ENCODE measurements around the gene ZNF181. TPM values are rescaled to one million over a fixed set of nuclear protein-coding genes. Genes with fewer than 3 reads are reported as not detected.
"Not testable (repeated sequence)": the region's sequence is repeated elsewhere in the genome, so short reads cannot be mapped to it uniquely, and the experiment has no call there.

ZNF181 gene
- total RNA-seq: 10 to 100 TPM; 10.0 to 12.1 TPM
- long read RNA-seq, donor 1, full-length matches to known transcripts: 2 of 8 reads
- long read RNA-seq, donor 1, partial matches to known transcripts: 0 of 8 reads
- long read RNA-seq, donor 1, other reads (novel, unspliced or antisense): 6 of 8 reads
- long read RNA-seq, donor 2, partial matches to known transcripts: 4 of 11 reads
- long read RNA-seq, donor 2, other reads (novel, unspliced or antisense): 7 of 11 reads

DNA sequence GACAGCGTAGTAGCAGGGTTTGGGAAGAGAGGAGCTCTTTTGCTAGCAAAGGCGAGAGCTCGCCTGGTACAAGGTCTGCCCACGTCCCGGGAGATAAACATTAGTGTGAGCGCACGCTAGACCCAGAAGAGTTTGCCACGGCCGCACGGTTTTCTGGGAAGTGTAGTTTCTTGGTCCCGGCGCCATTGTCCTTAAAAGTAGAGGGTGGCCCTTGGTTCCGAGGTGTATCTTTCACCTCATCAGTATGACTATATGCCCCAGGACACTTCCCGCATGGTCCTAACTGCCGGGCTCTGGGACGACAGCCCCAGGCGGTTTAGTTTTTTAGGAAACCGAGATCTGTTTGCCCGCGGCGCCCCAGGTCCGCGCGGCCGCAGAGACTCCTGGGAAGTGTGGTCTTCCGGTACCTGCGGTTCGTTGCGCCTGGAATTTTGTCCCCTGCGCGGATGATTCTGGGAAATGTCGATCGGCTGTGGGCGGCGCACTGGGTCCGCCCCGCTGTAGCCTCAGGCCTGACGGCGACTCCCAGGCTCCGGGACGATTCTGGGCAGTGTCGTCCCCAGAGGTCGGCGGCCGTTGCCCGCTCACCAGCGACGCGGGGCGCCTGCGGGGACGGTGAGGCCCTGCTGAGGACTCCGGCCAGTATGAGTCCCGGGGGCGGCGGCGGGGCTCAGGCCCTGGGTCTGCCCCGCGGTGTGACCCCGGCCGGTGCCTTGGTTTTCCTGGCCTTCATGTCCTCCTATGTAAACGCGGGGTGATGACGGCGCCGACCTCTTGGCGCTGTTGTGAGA lies at the start of gene ZNF181:
Gene ZNF181 (plus strand): TSS at position 498 of the 791 bp plus-strand sequence. CDS start 795 bp downstream, outside the sequence.
- peak; percentile 97 for DNase-seq (ENCODE audit: low spot score)
- intact Hi-C loops (cut with DNase I): no loop called here

DNA sequence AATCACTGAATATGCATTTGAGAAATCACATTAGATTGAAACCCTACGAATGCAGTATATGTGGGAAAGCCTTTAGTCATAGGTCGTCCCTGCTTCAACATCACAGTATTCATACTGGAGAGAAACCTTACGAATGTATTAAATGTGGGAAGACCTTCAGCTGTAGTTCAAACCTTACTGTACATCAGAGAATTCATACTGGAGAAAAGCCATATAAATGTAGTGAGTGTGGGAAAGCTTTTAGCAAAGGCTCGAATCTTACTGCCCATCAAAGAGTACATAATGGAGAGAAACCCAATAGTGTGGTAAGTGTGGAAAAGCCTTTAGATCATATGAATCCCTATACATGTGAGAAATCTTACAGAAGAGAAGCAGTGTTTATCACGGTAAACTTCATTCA lies 48.8 kb upstream of the ZNF181 start:
- DNase-seq (ENCODE audit: low spot score); intact Hi-C loops (cut with DNase I): not testable (repeated sequence)

DNA sequence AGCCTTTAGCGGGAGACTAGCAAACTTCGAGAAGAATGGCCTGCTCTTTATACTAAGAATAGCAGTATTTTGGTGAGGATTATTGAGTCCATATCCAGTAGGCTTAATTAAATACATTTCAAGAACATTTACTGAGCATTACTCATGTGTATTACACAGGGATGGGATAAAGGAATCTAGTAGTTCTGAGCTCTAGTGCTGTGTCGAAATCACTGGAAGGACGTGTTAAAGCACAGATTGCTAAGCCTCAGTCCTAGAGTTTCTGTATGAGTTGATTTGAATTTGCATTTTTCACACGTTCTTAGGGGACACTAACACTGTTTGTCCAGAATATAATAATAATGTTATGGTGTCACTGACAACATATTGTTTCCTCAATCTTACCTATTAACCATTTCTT lies 47.6 kb upstream of the ZNF181 start:
- intact Hi-C loops (cut with DNase I): no loop called here
- no peak for DNase-seq (ENCODE audit: low spot score)

DNA sequence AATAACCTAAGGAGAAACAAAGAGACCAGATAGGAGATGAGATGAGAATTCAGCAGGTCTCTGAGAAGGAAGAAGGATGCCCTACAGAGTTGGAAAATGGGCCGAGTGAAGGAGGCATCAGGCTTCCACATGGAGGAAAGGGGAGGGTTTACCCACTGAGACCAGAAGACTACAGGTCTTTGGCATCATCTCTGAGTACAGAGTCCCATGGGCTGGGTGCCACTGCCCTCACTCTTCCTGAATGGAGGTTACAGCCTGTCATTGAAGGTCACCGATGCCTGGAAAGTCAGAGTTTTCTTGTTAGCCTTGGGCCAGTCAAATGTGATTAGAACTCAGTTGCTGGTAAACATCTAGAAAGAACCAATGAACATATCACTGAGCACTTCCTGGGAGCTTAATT lies 46.7 kb upstream of the ZNF181 start:
- DNase-seq (ENCODE audit: low spot score): no peak
- intact Hi-C loops (cut with DNase I): no loop called here

DNA sequence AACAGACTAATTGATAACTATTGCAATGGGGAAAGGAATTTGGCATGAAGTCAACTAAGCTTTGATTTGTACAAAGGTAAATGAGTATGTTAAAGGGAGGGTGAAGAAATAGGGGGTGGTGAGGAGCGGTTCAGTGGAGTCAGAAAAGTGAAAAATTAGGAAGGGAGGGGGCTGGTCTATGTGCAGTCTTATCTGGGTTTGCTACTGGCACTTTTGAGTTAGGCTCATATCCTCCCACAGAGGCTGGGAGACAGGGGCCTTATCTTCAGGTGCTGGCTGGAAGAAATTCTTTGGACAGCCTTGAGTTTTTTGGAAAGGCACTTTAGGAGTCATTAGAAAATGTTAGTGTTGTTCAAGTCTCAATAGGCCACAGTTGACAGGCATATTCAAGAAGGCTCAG lies 45.5 kb upstream of the ZNF181 start:
- no peak for DNase-seq (ENCODE audit: low spot score)
- intact Hi-C loops (cut with DNase I): no loop called here

DNA sequence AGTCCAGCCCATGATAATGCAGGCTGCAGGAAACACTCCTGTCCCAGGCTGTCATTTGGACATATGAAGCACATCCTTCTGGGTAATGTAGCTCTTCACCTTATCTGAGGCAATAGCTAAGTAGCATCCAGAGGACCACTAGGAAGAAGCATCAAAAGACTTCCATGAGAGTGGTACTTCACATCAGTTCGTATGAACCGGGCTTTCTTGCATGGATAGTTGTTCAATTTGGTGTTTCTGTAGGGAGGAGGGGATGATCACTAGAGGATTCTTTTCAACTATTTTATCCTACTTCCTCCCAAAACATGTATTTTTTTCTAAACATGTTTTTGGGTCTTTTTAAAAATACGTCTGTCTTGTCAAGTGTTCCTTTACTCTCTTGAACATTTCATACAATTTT lies 43.7 kb upstream of the ZNF181 start:
- intact Hi-C loops (cut with DNase I): no loop called here
- no peak for DNase-seq (ENCODE audit: low spot score)

DNA sequence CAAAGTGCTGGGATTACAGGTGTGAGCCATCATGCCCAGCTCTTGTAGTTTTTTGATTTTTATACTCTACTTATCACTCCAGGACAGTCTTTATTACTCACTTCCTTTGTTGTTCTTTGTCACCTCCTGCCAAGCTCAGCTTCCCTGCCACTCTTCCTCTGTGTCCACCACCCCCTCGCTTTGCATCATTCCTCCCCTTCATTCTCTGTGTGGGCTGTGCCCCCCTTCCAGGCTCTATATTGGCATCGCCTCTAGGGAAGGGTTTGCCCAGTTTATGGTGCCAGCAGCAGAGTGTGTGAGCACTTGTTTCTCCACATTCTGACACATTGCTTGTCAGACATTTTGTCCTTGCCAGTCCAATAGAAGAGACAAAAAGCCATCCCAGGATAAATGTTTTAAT lies 41.5 kb upstream of the ZNF181 start:
- intact Hi-C loops (cut with DNase I): no loop called here
- no peak for DNase-seq (ENCODE audit: low spot score)

DNA sequence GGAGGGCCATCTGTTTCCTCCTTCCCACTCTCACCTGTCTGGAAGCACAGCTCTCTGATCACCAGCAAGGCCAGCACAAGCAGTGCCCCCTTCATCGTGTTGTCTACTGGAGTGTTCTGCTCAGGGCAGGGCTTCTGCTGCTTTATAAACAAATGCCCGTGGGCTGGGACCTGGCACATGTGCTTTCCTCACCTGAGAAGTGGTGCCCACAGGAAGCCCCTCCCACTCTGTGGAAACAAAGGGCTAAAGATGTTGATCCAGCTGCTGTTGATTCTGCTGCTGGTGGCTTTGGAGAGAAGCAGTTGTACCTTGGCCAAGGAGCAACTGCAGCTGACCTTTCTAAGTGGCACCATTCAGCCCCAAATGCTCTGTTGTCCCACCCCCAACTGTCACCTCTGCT lies 26.4 kb upstream of the ZNF181 start:
- no peak for DNase-seq (ENCODE audit: low spot score)
- intact Hi-C loops (cut with DNase I): no loop called here

DNA sequence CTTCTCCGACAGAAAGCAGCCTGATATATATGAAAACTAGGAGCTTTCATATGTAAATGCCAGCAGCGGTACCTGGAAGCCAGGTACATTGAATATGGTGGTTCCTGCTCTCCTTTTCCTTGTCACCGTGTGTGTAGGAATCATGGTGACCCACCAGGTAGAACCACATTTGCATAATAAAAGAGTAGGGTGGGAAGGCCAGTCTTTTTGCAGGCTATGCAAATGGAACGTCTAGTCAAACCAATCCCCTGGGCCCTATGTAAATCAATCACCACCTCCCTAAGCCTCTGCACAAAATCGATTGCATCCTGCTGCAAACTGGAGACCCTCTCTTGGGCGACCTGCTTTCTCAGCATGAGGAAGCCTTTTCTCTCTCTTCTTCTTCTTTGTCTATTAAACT lies 22.2 kb upstream of the ZNF181 start:
- intact Hi-C loops (cut with DNase I): loop anchor here in 1 of 2 donors (5.0 kb wide), 1 partner anchor 75 kb away; no protein-coding TSS in a partner anchor
- DNase-seq (ENCODE audit: low spot score): no peak

DNA sequence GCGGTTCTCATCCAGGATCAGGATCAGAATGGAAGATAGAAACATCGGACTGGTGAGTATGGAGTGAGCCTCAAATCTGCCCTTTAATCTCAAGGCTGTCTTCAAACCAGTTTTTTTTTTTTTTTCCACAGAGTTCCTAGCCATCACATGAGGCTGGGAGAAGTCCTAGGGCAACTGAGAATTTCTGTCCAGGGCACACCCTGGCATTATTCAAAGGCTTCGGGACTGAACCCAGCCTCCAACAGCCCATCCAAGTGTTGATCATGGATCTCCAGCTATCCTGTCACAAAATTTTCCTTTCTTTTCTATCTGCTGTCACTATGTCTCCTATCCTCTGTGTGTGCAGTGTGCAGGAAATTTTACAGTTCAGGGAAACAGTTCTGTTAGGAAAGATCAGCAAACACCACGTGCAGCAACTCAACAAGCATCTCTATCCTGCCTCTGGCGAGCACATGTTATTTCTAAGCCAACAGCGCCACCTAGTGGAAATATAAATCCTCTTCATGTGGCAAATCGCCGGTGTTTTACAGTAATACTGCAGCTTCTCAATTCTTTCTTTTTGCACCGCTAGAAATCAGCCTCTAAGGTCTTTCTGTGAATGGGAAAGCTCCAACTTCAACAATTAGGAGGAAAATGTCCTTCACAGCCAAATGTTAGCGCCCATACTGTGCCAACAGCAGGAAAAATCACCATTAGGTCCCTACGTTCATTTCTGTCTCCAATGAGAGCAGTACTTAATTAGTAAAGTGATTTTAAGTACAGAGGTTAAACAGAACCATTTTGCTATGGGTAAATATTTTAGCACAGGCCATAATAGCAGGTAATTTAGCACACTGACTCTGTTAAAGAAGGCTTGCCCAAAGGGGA lies 21.4 kb upstream of the ZNF181 start:
- intact Hi-C loops (cut with DNase I): loop anchor here in 1 of 2 donors (5.0 kb wide), 1 partner anchor 75 kb away; no protein-coding TSS in a partner anchor
- no peak for DNase-seq (ENCODE audit: low spot score)

DNA sequence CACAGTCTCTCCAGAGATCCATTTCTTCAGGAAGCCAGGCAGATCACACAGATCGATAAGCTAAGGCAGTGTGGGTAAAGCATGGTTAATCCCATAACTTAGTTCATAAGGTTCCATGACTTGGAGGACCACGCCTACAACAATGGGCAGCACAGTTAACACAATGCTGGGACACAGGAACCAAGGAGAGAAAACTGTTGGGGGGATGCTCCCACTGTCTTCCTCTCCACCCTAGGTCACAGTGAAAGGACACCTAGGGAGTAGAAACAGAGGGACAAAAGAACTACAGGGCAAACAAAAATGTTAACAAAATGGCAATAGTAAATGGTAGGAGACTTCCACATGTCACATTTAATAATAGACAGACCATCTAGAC lies 20.8 kb upstream of the ZNF181 start:
- intact Hi-C loops (cut with DNase I): loop anchor here in 1 of 2 donors (5.0 kb wide), 1 partner anchor 76 kb away; no protein-coding TSS in a partner anchor

DNA sequence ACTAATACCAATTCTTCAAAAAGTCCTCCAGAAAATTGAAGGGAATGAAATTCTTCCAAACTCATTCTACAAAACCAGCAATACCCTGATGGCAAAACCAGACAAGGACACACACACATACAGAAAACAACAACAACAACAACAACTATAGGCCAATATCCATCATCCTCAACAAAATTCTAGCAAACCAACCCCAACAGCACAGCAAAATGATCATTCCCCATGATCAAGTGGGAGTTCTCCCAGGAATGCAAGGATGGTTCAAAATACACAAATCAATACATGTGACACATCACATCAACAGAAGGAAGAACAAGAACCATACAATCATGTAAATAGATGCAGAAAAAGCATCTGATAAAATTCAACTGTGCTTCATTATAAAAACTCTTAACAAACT lies 18.7 kb upstream of the ZNF181 start:
- no peak for DNase-seq (ENCODE audit: low spot score)
- intact Hi-C loops (cut with DNase I): no loop called here

More for the DNA sequence above, 20.8 kb upstream of the ZNF181 start:
- DNase-seq (ENCODE audit: low spot score): no peak

DNA sequence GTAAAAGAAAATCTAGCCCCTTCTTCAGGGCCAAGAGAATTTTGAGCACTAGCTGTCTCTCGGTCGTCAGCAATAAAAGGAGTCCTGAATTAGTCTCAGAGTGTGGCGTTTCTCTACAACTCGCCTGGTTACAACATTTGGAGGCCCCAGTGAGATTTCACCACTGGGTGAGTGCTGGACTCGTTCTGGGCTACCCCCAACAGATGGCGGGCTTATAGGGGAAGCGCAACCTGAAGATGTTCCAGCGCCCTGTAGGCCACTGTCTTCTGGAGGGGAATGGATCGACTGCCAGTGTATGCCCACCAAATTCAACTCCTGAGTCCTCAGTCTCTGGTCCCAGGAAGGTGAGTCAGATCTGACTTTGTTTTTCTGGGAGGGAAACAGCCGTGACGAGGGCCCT lies 11.7 kb upstream of the ZNF181 start:
- no peak for DNase-seq (ENCODE audit: low spot score)
- intact Hi-C loops (cut with DNase I): no loop called here

DNA sequence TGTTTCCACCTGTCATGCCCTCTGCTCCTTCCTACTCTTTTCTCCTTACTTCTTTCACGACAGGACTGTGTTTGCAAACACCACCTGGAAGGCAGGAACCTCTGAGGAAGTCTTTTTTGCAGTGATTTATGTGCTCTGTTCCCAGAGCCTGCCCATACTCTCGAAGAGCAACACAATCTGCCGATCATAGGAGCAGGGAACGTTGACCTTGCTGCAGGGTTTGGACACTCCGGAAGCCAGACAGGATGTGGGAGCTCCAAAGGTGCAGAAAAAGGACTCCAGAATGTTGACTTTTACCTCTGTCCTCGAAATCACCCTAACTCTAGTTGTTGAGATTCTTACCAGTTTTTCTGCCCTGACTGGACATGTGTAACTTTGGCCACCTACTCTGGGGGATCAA lies 8.6 kb upstream of the ZNF181 start:
- no peak for DNase-seq (ENCODE audit: low spot score)
- intact Hi-C loops (cut with DNase I): no loop called here

DNA sequence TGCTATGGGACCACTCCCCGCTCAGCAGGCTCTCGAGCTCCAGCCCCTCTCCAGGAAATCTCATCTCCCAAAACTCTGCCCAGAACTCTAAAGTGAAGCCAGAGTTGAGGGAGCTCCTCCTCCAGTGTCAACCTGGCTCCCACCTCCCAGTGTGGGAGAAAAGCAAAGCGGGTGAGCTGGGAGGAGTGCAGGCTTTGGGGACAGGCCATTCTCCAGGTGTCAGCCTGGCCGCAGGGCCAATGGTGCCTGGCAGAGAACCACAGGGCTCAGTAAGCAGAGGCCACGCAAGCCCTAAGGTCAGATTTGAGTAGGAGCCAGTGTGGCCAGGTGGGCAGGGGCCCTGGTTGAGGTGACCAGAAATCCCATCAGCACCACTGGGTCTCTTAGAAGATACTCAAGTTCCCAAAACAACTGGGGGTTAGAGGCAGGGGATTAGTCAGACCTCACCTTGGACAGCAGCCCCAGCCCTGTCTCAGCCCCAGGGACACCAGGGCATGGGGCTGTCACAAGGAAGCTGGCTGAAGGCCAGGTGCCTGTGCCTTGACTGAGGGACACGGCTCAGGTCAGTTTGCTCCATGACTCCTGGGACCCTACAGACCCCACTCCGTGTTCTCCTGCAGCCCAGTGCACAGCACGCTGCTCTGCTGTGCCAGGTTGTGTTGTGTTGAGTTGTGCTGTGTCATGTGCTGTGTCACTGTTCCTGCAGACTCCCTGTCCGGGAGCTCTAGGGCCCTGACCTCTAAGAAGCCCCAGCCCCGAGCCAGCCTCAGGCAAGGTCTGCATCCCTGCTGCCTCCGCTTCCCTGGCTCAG lies 2.8 kb upstream of the ZNF181 start:
- DNase-seq (ENCODE audit: low spot score): no peak
- intact Hi-C loops (cut with DNase I): no loop called here

DNA sequence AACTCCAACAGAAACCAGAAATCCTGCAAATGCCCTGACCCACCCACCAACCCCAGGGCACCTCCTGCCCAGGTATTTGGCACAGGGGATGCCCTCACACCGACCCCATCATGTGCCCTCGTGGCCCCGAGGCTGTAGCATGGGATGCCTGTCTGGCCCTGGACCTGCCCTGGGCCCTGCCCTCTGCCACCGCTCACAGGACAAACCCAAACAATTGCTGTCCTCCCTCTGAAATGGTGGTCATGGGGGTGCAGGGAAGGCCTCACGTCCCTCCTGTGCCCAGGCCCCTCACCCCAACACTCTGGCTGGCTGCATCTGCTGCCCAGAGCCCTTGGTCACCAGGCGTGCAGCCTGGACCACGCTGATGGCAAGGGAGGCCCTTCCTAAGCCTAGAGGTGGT lies 2.1 kb upstream of the ZNF181 start:
- intact Hi-C loops (cut with DNase I): no loop called here
- DNase-seq (ENCODE audit: low spot score): no peak

DNA sequence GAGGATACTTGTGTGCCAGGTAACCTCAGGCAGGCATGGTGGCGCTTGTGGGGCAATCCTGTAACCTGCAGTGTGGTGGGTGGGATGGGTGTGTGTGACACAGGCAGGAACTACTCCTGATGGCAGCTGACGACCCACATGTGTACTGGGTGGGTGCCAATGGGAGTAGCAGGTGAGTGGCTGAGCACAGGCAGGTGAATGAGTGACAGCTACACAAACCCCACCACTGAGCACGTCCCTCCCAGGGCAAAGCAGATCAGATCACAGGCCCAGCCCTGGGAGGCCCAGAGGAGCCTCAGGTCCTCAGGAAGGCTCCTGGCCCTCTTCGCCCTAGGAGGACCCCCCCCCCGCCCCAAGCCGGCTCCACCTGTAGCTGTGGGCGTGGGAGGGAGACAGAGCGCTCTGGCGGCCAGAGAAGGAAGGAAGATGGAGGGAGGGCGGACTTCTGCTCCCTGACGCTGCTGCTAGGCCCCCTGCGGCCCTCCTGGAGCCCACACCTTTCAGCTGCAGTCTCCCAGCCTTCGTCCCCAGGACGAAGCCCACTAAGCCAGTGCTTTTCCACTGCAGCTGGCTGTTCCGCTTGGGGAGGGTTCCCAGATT lies 1.3 kb upstream of the ZNF181 start:
- intact Hi-C loops (cut with DNase I): no loop called here
- no peak for DNase-seq (ENCODE audit: low spot score)

DNA sequence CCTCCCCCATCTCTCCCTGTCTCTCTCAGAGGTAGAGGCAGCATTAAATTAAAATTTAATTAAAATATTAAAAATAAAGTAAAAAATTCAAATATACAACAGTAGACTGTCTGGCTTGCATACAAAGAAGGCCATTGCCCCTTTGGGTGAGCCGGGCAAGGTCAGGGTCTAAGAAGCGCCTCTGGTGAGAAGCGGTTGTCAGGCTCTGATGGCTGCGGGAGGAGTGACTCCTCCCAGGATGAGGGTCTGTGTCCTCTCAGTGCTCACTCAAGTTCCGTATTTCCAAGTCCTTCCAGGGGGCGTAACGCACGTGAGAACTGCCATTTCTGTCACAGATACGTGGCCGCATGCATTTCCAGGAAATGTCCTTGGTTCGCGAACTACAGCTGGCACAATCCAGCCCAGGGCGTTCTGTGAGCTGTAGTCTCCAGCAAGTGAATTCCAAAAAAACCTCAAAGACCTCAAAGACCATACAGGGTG lies 737 bp upstream of the ZNF181 start:
- intact Hi-C loops (cut with DNase I): no loop called here
- peak; percentile 85 for DNase-seq (ENCODE audit: low spot score)

Data from posterior vena cava (tissue), 2 donors.